DND-41 (cell line): ENCODE measurements around the gene PPP1R1C.

Source experiments
- ATAC-seq: fragments of 200-7000 bp; cut with Tn5 transposase; 3 replicates; pipeline ENCODE4 v1.9.1; 2021; ENCODE audit warnings: low read depth; ENCODE audit not compliant: insufficient read depth
- DNase-seq: peaks from one replicate; pipeline ENCODE4 v3.0.0-alpha.2; 2020
- H2AFZ ChIP-seq: 2 replicates; pipeline ENCODE4 v1.6.0; 2012; ENCODE audit warnings: low read depth, low read length
- H3K27ac ChIP-seq: 2 replicates; pipeline ENCODE4 v1.5.1; 2012; ENCODE audit warnings: low read length, inconsistent platforms
- H3K27me3 ChIP-seq: fragments of 200-600 bp; sonication (generic); 2 replicates; pipeline ENCODE4 v1.6.0; 2012; ENCODE audit warnings: low read length, mild to moderate bottlenecking, inconsistent platforms; ENCODE audit not compliant: insufficient read depth, poor library complexity
- H3K36me3 ChIP-seq: 2 replicates; pipeline ENCODE4 v1.5.1; 2012; ENCODE audit warnings: low read length, inconsistent platforms; ENCODE audit not compliant: insufficient read depth
- H3K4me1 ChIP-seq: 2 replicates; pipeline ENCODE4 v1.5.1; 2012; ENCODE audit warnings: mild to moderate bottlenecking, low read length; ENCODE audit not compliant: insufficient read depth
- H3K4me2 ChIP-seq: 2 replicates; pipeline ENCODE4 v1.6.0; 2012; ENCODE audit warnings: mild to moderate bottlenecking, moderate library complexity, low read length, inconsistent platforms; ENCODE audit not compliant: insufficient read depth
- H3K4me3 ChIP-seq, 2 experiments: fragments of 200-600 bp in 1 of 2; shearing (Covaris generic) in 1 of 2; 2 replicates each; pipeline ENCODE4 v1.5.1; 2012 to 2016; ENCODE audit warnings: inconsistent platforms in 2 of 2, low read length in 2 of 2, mild to moderate bottlenecking in 2 of 2, low read depth in 1 of 2, moderate library complexity in 1 of 2
- H3K79me2 ChIP-seq: 2 replicates; pipeline ENCODE4 v1.6.0; 2012; ENCODE audit warnings: low read length, inconsistent platforms; ENCODE audit not compliant: insufficient read depth
- H3K9ac ChIP-seq: 2 replicates; pipeline ENCODE4 v1.6.0; 2012; ENCODE audit warnings: low read depth, mild to moderate bottlenecking, inconsistent platforms, low read length, moderate library complexity
- H3K9me3 ChIP-seq: 2 replicates; pipeline ENCODE4 v1.5.1; 2012; ENCODE audit warnings: low read length, moderate library complexity, mild to moderate bottlenecking, inconsistent platforms; ENCODE audit not compliant: insufficient read depth, severe bottlenecking
- H4K20me1 ChIP-seq: 2 replicates; pipeline ENCODE4 v1.6.0; 2012; ENCODE audit warnings: low read length; ENCODE audit not compliant: insufficient read depth
- EZH2 ChIP-seq: IDR thresholded peaks from 3 replicates; pipeline ENCODE4 v1.6.1; 2012; ENCODE audit warnings: borderline replicate concordance, low read depth, mild to moderate bottlenecking, moderate library complexity, low read length, inconsistent platforms; ENCODE audit not compliant: severe bottlenecking
- TF ChIP-seq, protein P1 (sequence below): IDR thresholded peaks from 2 replicates; pipeline ENCODE4 v1.5.1; 2012; ENCODE audit warnings: borderline replicate concordance, low read length, moderate library complexity, mild to moderate bottlenecking; ENCODE audit not compliant: poor library complexity, severe bottlenecking; ENCODE audit errors: extremely low read depth

The PPP1R1C gene

DNA sequence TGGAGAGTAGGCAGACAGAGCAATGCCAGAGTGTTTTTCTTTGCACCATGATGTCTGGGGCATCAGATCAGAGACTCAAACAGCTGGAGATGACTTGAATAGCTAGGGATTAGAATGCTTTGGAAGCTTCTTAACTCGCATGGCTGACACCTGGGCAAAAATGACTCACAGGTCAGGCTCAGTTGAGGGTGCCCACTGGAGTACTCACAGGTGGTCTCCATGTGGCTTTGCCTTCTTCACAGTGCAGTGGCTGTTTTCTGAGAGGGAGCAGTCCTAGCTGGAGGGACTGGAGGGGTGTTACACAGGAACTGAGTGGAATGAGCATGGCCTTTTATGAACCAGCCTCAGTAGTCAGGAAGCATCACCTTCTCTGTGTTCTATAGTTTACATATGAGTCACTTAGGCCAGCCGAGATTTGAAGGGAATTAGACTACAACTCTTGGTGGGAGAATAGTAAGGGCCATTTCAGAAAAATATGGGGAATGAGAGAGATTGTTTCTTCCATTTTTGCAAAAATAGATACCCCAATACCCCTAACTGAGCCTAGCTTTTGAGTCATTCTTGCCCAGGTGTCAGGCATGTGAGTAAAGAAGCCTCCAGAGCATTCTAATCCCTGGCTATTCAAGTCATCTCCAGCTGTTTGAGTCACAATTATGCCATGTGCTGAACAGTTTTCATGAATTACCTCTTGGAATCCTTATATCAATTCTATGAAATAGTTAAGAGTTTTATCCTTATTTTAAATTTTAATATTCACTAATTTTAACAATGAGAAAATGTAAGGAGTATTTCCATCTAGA is 7.1 kb upstream of the PPP1R1C start:
- Histone ChIP-seq H3K36me3 (no peaks in the 10 kb centered on the region), H3K27ac (no peak overlapping the region), H3K4me3 (no peak overlapping the region), H3K9ac (no peak overlapping the region), H4K20me1 (no peaks in the 10 kb centered on the region), H3K9me3 (no peaks in the 10 kb centered on the region), H3K4me1 (no peaks in the 10 kb centered on the region), H3K4me2 (no peak overlapping the region), H3K27me3 (no peaks in the 10 kb centered on the region), H3K79me2 (no peaks in the 10 kb centered on the region), H2AFZ (no peak overlapping the region)
- ATAC-seq (no peak), DNase-seq (no peak)
- TF ChIP-seq, protein P1, sequence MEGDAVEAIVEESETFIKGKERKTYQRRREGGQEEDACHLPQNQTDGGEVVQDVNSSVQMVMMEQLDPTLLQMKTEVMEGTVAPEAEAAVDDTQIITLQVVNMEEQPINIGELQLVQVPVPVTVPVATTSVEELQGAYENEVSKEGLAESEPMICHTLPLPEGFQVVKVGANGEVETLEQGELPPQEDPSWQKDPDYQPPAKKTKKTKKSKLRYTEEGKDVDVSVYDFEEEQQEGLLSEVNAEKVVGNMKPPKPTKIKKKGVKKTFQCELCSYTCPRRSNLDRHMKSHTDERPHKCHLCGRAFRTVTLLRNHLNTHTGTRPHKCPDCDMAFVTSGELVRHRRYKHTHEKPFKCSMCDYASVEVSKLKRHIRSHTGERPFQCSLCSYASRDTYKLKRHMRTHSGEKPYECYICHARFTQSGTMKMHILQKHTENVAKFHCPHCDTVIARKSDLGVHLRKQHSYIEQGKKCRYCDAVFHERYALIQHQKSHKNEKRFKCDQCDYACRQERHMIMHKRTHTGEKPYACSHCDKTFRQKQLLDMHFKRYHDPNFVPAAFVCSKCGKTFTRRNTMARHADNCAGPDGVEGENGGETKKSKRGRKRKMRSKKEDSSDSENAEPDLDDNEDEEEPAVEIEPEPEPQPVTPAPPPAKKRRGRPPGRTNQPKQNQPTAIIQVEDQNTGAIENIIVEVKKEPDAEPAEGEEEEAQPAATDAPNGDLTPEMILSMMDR: no peak
- TF ChIP-seq EZH2: no peak

DNA sequence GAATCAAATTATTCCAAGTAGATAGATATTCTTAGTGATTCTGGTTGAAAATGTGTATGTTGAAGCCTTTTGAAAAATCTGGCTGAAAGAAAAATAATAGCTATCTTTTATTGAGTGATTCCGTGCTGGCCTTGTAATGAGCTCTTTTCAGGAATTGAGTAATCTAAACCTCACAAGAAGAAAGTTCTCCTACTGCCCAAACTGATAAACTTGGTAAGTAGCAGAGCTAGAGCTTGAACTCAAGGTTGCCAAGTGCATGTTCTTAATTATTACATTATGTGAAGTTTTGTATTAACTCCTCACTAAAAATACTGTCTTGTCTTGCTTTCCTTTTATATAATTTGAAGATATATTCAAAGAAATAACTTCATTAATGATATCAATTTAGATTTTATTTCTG is 1.6 kb upstream of the PPP1R1C start:
- Histone ChIP-seq H3K27me3 (no peaks in the 10 kb centered on the region), H3K79me2 (no peaks in the 10 kb centered on the region), H3K36me3 (no peaks in the 10 kb centered on the region), H4K20me1 (no peaks in the 10 kb centered on the region), H3K9ac (no peak overlapping the region), H2AFZ (no peak overlapping the region), H3K4me2 (no peak overlapping the region), H3K4me1 (no peaks in the 10 kb centered on the region), H3K4me3 (no peak overlapping the region), H3K9me3 (no peaks in the 10 kb centered on the region), H3K27ac (no peak overlapping the region)
- DNase-seq (no peak), ATAC-seq (no peak)
- no peak for TF ChIP-seq EZH2

DNA sequence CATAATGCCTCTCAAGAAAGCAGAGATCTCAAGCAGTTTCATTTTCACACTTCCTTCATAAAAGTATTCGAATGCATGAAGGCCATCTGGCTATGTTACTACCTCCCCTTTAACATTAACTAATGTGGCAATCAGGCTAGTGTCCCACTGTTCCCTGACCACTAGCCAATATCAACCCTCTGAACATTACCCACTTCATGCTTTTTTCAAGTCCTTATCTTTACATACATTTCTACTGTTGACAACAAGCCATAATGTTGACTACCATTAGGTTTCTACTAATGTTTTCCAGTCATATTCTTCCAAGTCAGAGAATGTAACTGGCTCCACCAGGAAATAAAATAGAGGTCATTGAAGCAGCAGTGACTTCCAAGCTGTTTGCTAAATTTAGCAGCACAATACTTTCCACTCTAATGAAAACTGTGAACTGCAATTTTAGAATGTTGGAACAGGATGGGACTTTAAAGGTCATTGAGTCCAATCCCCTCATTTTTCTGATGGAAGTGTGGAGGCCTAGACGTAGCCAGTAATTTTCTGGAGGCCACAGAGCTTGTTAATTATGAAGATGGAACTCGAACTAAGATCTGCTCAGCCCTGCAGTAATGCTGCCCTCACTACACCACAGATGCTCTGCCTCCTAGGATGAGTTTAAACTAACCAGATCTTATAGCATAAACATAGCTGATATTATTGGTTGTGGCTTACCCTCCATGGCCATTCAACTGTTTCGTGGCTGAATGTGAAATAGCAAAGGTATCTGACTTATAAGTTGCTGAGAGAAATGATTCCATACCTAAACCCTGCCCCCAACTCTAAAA is 630 bp upstream of the PPP1R1C start:
- no peaks in the 10 kb centered on the region for H3K36me3 ChIP-seq
- no peak overlapping the region for H3K27ac ChIP-seq
- no peaks in the 10 kb centered on the region for H3K27me3 ChIP-seq
- no peak for ATAC-seq
- H3K4me3 ChIP-seq: no peak overlapping the region
- no peak overlapping the region for H3K9ac ChIP-seq
- DNase-seq: no peak
- H3K79me2 ChIP-seq: no peaks in the 10 kb centered on the region
- H3K9me3 ChIP-seq: no peaks in the 10 kb centered on the region
- TF ChIP-seq, protein P1: no peak
- no peak for TF ChIP-seq EZH2
- no peak overlapping the region for H2AFZ ChIP-seq
- H3K4me2 ChIP-seq: no peak overlapping the region
- no peaks in the 10 kb centered on the region for H3K4me1 ChIP-seq
- no peaks in the 10 kb centered on the region for H4K20me1 ChIP-seq

DNA sequence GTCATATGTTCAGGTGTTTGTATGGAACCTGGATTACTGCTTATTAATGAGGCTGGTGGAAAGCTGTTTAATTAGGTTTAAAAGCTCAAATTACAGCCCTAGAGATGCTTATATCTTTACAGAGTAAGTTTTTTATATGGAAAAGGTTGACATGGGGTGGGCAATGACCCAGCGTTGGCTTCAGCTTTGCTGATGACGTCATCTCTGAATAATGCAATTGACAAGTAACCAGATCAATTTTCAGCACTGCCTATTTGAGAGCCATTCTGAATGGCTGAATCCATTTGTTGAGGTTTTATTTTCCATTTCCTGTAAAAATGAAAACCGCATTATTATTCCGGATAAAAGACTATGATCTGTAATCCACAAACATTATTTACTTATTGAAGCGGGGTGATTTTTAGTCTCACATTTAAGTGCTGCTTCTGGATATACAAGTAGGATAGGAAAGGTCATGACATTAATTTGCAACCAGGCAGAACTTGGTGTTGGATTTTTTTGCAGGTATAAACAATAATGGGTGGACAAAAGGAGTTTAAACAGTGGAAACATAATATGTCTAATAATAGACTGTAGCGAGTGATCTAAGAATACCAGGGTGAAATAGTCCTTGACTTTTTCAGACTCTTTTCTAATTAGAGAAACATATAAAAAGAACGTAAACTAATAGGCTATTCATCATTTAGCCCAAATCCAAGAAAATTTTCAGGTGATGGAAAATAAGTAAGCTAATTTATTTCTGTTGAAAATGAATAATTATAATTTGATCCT is 2.7 kb downstream of the PPP1R1C start:
- no peaks in the 10 kb centered on the region for H3K27me3 ChIP-seq
- no peaks in the 10 kb centered on the region for H3K79me2 ChIP-seq
- H3K9ac ChIP-seq: no peak overlapping the region
- H3K36me3 ChIP-seq: no peaks in the 10 kb centered on the region
- no peaks in the 10 kb centered on the region for H3K9me3 ChIP-seq
- no peak overlapping the region for H3K4me2 ChIP-seq
- no peak overlapping the region for H2AFZ ChIP-seq
- TF ChIP-seq EZH2: no peak
- TF ChIP-seq, protein P1: no peak
- DNase-seq: no peak
- no peak overlapping the region for H3K4me3 ChIP-seq
- no peak overlapping the region for H3K27ac ChIP-seq
- no peaks in the 10 kb centered on the region for H4K20me1 ChIP-seq
- H3K4me1 ChIP-seq: no peaks in the 10 kb centered on the region
- ATAC-seq: no peak
